Chondrocyte (in vitro differentiated cells): ENCODE measurements around the gene OSBPL9. TPM values are rescaled to one million over a fixed set of nuclear protein-coding genes. Genes with fewer than 3 reads are reported as not detected.

Source experiments
- DNase-seq: peaks from one replicate; pipeline ENCODE4 v3.0.0; 2021; ENCODE audit warnings: mixed read lengths, low spot score
- H3K27ac Mint-ChIP-seq: one replicate; pipeline ENCODE4 v1.8.0; 2021; ENCODE audit warnings: mild to moderate bottlenecking, moderate library complexity, mixed read lengths; ENCODE audit not compliant: unreplicated experiment
- H3K27me3 Mint-ChIP-seq: 2 replicates; pipeline ENCODE4 v1.8.0; 2021; ENCODE audit warnings: low read depth, mixed read lengths
- H3K36me3 Mint-ChIP-seq: 2 replicates; pipeline ENCODE4 v1.8.0; 2021; ENCODE audit warnings: low read depth, mixed read lengths
- H3K4me1 Mint-ChIP-seq: 2 replicates; pipeline ENCODE4 v1.8.0; 2021; ENCODE audit warnings: low read depth, mild to moderate bottlenecking, mixed read lengths
- H3K4me3 Mint-ChIP-seq: one replicate; pipeline ENCODE4 v1.8.0; 2021; ENCODE audit warnings: mild to moderate bottlenecking, moderate library complexity, mixed read lengths; ENCODE audit not compliant: unreplicated experiment
- H3K9me3 Mint-ChIP-seq: 2 replicates; pipeline ENCODE4 v1.8.0; 2021; ENCODE audit warnings: low read depth, mixed read lengths
- CTCF ChIP-seq: fragments of 200-600 bp; sonication (generic); IDR thresholded peaks from 2 replicates; pipeline ENCODE4 v1.5.0; 2021; ENCODE audit warnings: antibody characterized with exemption, mild to moderate bottlenecking, moderate library complexity
- total RNA-seq: library from RNA; stranded (reverse); gene quantifications from 3 replicates; pipeline ENCODE4 v1.2.1, GENCODE V29; 2021

Gene OSBPL9
- total RNA-seq, 1 donor from 2014 or later, result 186 TPM

- TF ChIP-seq CTCF, result no peak
- H3K36me3 Mint-ChIP-seq, result no peaks in the 10 kb centered on the region
- H3K27ac Mint-ChIP-seq, result no peak overlapping the region
- no peak for DNase-seq
- H3K4me3 Mint-ChIP-seq, result no peak overlapping the region
- H3K4me1 Mint-ChIP-seq, result no peaks in the 10 kb centered on the region
- H3K9me3 Mint-ChIP-seq, result no peaks in the 10 kb centered on the region
- H3K27me3 Mint-ChIP-seq, result no peaks in the 10 kb centered on the region
Measured at GRCh38 chr1:51592711-51593110, 24.2 kb upstream of the OSBPL9 start.

GRCh38 chr1:51594716-51595115, 22.2 kb upstream of the OSBPL9 start:
- Mint-ChIP-seq H3K4me1 (no peaks in the 10 kb centered on the region), H3K4me3 (no peak overlapping the region), H3K9me3 (no peaks in the 10 kb centered on the region), H3K27me3 (no peaks in the 10 kb centered on the region), H3K27ac (no peak overlapping the region), H3K36me3 (no peaks in the 10 kb centered on the region)
- DNase-seq, result no peak
- TF ChIP-seq CTCF, result no peak

- no peak for DNase-seq
- TF ChIP-seq CTCF, result no peak
- no peak overlapping the region for H3K4me3 Mint-ChIP-seq
Measured at GRCh38 chr1:51600529-51600928, 16.4 kb upstream of the OSBPL9 start.

GRCh38 chr1:51600965-51601364, 15.9 kb upstream of the OSBPL9 start:
- no peak for TF ChIP-seq CTCF
- no peak overlapping the region for H3K4me3 Mint-ChIP-seq
- no peaks in the 10 kb centered on the region for H3K4me1 Mint-ChIP-seq
- no peaks in the 10 kb centered on the region for H3K36me3 Mint-ChIP-seq
- H3K9me3 Mint-ChIP-seq, result no peaks in the 10 kb centered on the region
- no peaks in the 10 kb centered on the region for H3K27me3 Mint-ChIP-seq
- DNase-seq, result no peak
- no peak overlapping the region for H3K27ac Mint-ChIP-seq

More at GRCh38 chr1:51600529-51600928, 16.4 kb upstream of the OSBPL9 start:
- Mint-ChIP-seq H3K27ac (no peak overlapping the region), H3K36me3 (no peaks in the 10 kb centered on the region), H3K27me3 (no peaks in the 10 kb centered on the region), H3K4me1 (no peaks in the 10 kb centered on the region), H3K9me3 (no peaks in the 10 kb centered on the region)

DNA sequence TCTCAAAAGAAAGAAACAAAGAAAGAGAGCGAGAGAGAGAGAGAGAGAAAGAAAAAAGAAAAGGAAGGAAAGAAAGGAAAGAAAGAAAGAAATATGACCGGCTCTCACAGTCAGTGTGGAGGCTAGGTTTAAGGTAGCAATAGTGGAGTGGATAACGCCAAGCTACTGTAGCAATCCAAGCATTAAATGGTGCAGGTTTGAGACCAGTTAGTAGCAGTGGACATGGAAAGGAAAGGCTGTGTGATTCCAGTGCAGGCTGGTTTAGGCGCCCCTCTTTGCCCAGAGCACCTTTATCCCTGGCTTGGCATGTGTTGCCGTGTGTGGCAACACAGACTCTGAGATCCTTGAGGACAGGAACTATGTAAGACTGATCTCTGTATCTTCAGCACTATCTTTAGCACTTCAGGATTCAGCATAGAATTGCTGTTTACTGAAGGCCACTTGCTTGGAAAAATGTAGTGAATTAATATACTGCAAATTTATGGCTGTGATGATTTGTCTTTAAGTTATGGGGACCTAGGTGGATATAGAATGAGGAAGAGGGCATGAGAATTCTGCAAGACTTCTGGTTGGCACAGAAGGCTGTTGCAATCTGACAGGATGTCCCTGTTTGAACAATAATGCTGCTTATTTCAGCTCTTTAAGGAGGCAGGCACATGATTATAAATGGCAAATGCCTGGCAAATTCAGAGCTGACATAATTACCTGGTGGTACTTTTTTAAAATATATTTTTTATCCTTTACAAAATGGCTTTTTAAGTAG, 10.8 kb upstream of the OSBPL9 start:
- Mint-ChIP-seq H3K4me3 (no peak overlapping the region), H3K27me3 (no peaks in the 10 kb centered on the region), H3K36me3 (no peaks in the 10 kb centered on the region), H3K27ac (no peak overlapping the region), H3K9me3 (no peaks in the 10 kb centered on the region), H3K4me1 (peaks cover 19% of the 10 kb centered on the region)
- no peak for DNase-seq
- TF ChIP-seq CTCF, result no peak
